T1000 (cell line): Measurements from ENCODE around the gene DHRS12.

Source experiments
- DNase-seq: peaks from one replicate; lab custom pipeline; 2025; ENCODE audit warnings: mixed read lengths; lab: John Stamatoyannopoulos, UW

The DHRS12 gene

DNA sequence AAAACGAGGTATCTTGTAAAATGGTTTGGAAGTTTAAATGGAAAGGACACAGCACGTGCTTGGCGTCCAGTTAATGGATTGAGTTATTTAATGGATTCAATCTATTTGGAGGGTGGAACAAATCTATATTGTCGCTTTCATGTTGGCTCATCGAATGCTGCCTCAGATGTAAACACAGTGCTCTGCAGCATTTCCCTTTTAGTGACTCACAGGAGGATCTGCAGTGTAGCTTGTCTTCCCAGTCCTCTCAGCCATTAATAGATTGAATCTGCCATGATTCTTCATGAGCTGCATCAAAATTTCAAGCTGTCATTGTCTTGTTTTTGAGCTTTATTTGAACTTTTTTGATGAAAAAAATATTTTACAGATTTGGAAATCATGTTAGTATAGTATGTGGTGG is 44.7 kb downstream of the DHRS12 start:
- no peak for DNase-seq

- no peak for DNase-seq
These were observed 45.3 kb downstream of the DHRS12 start for GRCh38 chr13:51758691-51759090.

DNA sequence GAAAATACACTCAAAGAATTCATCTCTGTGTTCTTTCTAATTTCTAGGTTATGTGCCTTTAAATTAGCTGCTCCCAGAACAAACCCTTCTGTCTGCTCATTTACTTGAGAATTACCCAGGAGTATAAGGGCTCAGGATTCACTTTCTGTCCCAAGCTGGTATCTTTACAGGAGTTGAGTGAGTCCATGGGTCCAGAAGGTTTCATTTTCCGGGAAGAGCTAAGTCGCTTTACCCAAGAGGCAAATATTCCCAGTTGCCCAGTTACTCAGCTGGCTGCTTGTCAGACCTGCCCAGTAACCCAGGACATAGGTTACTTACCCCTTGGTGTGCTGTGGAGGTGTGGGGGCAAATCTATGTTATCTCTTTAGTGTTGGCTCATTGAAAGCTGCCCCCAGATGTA is 47.3 kb downstream of the DHRS12 start:
- DNase-seq: no peak

DNA sequence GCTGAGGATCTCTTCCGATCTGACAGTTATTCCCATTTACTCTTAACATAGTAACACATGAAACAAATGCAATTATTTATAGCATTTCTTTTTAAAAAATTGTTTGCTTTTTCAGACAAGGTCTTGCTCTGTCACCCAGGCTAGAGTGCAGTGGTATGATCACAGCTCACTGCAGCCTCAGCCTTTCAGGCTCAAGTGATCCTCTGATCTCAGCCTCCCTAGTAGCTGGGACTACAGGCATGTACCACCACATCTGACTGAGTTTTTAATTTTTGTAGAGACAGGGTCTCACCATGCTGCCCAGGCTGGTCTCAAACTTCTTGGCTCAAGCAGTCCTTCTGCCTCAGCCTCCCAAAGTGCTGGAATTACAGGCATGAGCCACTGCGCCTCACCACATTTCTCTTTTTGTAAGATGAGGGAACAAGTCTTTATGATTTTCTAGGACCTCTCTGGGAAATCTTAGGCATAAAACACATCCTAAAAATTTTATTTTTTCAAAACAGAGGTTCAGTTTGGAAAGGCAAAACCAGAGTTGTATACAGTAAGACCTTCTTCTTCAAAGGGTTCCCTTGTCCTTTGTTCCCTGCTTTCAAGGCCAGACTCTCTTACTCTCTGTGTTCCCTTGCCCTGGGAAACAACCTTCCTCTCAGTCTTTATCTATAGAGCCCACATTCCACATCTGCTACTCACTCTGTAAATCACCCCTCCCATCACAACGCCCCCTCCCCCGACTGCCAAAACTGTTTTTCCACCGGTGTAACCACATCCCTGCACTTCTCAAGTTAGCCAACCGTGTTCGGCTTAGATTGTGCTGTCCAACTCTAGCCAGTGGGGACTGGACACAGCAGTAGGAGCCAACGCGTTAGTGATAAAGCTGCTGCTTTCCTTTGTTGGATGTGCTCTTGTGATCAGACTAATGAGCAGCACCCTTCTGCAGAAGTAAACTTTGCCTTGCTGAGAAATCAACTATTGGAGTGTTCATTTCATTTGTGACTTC is 56.2 kb downstream of the DHRS12 start:
- DNase-seq: no peak

DNA sequence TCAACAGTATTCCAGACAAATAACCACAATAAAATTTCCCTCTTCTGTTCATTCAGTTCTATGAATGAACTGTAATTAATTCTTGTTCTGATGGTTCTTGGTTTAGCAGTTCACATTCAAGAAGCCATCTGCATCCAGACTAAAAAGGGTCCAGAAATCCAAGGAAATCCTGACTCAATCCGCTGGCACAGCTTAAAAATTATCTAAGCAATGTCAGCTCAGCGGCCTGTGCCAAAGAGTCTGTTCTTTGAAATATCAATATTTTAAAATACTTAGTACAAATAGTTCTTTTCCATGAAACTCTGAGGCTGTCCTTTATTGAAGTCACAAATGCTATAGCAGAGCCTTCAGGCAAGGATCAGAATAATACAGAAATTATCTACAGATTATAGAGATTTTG is 57.2 kb downstream of the DHRS12 start:
- no peak for DNase-seq

DNA sequence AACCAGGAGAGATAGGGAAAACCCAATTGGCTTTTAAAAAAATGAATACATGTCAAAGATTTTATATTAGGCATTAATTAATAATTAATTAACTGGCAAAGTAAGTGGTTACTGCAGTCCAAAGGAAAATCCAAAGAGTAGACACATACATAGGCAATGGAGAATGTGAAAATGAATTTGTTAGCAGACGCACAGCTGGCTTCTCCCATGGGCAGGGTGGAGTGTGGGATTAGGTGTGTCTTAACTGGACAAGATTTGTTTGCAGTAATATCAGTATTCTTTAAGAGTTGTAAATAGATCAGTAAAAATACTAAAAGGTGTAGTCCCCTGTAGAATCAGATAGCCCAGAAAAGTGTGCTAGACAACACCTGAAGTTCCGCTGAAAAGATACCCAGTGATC is 58.7 kb downstream of the DHRS12 start:
- DNase-seq: no peak

- DNase-seq: no peak
These were observed 61.4 kb downstream of the DHRS12 start for GRCh38 chr13:51742611-51743010.

DNA sequence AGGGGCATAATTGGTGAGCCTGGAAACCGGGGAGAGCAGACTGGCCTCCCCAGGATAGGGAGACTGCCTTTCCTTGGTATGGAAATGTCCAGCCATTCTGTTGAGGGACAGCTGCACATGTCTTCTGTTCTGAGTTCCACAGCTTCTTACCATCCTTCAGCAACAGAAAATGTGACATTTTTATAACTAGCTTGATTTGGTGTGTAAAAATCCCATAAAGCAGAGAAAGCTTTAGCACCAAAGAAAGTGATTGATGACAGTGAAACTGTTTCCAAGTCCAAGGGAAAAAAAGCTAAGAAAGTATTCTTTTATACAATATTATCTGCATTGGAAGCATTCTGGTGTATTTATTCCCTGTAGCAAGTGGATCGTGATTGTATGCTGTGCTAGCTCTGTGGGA is 61.9 kb downstream of the DHRS12 start:
- DNase-seq: no peak

GRCh38 chr13:51740698-51741097 is 63.3 kb downstream of the DHRS12 start:
- no peak for DNase-seq

- no peak for DNase-seq
These were observed 64.8 kb downstream of the DHRS12 start for GRCh38 chr13:51739027-51739764.

GRCh38 chr13:51738226-51738905 is 65.6 kb downstream of the DHRS12 start:
- no peak for DNase-seq

- no peak for DNase-seq
These were observed 66.4 kb downstream of the DHRS12 start for GRCh38 chr13:51737609-51738008.

GRCh38 chr13:51734786-51735185 is 69.2 kb downstream of the DHRS12 start:
- no peak for DNase-seq

- no peak for DNase-seq
These were observed 70.3 kb downstream of the DHRS12 start for GRCh38 chr13:51733374-51734298.

GRCh38 chr13:51731759-51732158 is 72.2 kb downstream of the DHRS12 start:
- no peak for DNase-seq

DNA sequence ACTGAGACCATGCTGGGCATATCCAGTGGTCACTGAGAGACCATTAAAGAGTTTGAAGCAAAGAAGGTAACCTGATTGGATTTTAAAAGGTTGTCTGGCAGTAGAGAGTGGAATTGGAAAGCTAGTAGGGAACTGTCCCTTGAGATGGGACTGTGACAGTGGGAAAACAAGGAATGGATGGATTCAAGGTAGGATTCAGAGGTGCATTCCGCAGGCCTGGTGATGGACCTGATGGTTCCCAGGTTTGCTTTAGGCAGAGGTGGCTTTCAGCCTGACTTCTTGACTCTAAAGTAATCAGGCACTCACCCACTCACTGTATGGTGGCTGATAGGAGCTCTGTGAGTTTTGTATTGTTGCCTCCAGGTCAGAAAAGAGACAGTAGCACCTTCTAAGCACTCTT is 73.0 kb downstream of the DHRS12 start:
- DNase-seq: no peak

DNA sequence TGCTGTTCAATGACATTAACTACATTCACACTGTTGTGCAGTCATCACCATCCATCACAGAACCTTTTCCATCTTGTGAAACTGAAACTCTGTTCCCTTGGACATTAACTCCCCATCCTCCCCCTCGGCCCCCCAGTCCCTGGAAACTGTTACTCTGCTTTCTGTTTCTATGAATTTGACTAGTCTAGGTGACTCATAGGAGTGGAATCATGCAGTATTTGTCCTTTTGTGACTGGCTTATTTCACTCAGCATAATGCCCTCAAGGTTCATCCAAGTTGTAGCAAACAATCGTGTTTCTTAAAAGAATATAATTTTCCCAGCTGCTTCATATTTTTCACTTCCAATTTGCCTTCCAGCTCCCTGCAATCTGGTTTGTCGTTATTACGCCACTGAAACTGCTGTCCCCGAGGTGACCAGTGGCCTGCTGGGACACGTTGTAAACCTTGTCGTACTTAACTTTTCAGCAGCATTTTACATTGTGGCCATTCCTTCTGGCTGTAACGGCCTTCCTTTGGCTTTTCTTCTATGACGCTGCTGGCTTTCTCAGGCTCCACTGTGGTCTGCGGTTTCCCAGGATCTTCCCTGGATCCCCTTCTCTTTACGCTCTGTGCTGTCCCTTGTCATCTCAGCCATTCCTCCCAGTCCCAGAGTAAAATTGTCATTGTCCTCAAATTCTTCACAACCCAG is 74.0 kb downstream of the DHRS12 start:
- DNase-seq: no peak

- DNase-seq: no peak
These were observed 75.0 kb downstream of the DHRS12 start for GRCh38 chr13:51728972-51729371.

DNA sequence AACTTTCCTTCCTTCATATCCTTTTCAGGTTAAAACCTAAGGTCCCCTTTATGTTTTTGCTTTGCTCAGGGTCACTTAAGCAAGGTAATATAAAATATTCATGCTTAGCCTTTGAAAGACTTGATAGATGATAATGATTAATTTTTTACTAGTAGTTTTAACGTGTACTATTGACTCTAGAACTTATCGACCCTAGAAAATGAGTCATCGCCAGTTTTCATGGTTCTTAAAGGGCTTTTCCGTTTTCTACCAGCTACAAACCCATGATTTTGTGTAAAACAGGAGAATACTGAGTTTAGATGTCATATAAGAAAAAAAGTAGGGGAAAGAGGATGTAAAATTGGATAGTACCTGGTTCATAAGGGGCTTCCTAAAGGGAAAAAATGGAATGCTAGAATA is 75.7 kb downstream of the DHRS12 start:
- no peak for DNase-seq

DNA sequence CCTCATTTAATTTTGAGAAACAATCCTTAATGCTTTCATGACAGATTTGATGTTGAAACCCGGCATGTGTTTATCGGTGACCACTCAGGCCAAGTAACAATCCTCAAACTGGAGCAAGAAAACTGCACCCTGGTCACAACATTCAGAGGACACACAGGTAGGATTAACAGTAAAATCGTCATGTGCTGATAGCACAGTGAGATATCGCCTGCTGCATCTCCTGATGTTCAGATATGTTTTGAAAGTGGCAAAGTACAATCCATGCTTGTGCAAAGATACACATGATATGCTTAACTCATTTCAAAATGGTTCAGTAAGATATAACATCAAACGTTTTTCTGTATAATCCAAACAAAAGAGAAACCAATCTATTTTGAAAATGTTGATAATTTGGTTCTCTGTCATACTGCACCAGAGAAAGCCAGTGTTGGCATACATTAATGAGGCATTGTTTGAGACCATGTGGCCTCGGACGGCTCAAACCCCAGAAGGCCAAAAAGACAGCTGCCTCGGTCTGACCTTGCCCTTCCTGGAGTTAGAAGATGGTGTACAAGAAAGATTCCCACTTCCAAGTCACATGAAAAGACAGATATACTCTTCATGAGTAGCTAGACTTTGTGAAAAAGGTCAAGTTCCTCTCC is 76.2 kb downstream of the DHRS12 start:
- DNase-seq: no peak
